ENCODE measurements around the gene NCKAP1. TPM values are rescaled to one million over a fixed set of nuclear protein-coding genes. Genes with fewer than 3 reads are reported as not detected.

The NCKAP1 gene
- total and polyA plus RNA-seq, 10 of the 15 experiments (the other 5 are each of a cell fraction or from before 2014, with no cell fraction given): 0.11 to 1.5 (median 0.52) TPM

DNA sequence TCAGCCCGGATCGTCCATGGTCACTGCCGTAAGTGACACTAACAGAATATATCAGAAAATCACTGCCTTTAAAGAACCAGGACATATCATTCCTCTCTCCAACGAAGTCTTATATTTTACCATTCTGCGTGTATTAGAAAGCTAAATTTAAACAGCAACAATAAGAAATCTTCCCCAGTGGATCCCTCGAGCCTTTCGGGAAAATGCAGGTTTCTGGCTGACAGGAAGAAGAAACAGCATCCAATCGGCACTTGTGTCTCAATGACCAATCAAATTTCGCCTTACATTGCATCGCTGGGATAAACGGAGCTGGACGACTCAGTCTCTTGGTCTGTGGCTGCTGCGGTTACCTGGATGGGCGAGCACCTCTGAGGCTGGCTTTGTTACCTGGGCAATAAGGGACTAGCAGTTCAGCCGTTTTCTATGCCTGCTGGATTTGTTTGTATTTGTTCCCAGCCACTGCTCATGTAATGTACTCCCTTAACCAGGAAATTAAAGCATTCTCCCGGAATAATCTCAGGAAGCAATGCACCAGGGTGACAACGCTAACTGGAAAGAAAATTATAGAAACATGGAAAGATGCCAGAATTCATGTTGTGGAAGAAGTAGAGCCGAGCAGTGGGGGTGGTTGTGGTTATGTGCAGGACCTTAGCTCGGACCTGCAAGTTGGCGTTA lies 40.3 kb upstream of the NCKAP1 start, which contains the start of gene DUSP19 (continued):
- TF ChIP-seq, protein P1, sequence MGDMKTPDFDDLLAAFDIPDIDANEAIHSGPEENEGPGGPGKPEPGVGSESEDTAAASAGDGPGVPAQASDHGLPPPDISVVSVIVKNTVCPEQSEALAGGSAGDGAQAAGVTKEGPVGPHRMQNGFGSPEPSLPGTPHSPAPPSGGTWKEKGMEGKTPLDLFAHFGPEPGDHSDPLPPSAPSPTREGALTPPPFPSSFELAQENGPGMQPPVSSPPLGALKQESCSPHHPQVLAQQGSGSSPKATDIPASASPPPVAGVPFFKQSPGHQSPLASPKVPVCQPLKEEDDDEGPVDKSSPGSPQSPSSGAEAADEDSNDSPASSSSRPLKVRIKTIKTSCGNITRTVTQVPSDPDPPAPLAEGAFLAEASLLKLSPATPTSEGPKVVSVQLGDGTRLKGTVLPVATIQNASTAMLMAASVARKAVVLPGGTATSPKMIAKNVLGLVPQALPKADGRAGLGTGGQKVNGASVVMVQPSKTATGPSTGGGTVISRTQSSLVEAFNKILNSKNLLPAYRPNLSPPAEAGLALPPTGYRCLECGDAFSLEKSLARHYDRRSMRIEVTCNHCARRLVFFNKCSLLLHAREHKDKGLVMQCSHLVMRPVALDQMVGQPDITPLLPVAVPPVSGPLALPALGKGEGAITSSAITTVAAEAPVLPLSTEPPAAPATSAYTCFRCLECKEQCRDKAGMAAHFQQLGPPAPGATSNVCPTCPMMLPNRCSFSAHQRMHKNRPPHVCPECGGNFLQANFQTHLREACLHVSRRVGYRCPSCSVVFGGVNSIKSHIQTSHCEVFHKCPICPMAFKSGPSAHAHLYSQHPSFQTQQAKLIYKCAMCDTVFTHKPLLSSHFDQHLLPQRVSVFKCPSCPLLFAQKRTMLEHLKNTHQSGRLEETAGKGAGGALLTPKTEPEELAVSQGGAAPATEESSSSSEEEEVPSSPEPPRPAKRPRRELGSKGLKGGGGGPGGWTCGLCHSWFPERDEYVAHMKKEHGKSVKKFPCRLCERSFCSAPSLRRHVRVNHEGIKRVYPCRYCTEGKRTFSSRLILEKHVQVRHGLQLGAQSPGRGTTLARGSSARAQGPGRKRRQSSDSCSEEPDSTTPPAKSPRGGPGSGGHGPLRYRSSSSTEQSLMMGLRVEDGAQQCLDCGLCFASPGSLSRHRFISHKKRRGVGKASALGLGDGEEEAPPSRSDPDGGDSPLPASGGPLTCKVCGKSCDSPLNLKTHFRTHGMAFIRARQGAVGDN (IDR thresholded peaks at IDR 0.05): no peak
- TF ChIP-seq BCL11A (IDR thresholded peaks at IDR 0.05; ENCODE audit: low read depth, low read length): no peak
- no peak for TF ChIP-seq SPI1 (IDR thresholded peaks at IDR 0.05; ENCODE audit: borderline replicate concordance, insufficient read depth, low read depth, low read length)
- TF ChIP-seq ZSCAN29 (IDR thresholded peaks at IDR 0.05): no peak
- TF ChIP-seq, protein P2, sequence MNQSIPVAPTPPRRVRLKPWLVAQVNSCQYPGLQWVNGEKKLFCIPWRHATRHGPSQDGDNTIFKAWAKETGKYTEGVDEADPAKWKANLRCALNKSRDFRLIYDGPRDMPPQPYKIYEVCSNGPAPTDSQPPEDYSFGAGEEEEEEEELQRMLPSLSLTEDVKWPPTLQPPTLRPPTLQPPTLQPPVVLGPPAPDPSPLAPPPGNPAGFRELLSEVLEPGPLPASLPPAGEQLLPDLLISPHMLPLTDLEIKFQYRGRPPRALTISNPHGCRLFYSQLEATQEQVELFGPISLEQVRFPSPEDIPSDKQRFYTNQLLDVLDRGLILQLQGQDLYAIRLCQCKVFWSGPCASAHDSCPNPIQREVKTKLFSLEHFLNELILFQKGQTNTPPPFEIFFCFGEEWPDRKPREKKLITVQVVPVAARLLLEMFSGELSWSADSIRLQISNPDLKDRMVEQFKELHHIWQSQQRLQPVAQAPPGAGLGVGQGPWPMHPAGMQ (IDR thresholded peaks at IDR 0.05; ENCODE audit: borderline replicate concordance): peak; percentile 22; the same call in 1 of the 2 replicates
- TF ChIP-seq ATF7 (IDR thresholded peaks at IDR 0.05; ENCODE audit: low read depth): peak; percentile 21; the same call in 1 of the 2 replicates
- no peak for TF ChIP-seq BHLHE40 (IDR thresholded peaks at IDR 0.05; ENCODE audit: borderline replicate concordance in 1 of 2, low read depth in 2 of 2, low read length in 1 of 2)
- TF ChIP-seq SUPT20H (IDR thresholded peaks at IDR 0.05; ENCODE audit: borderline replicate concordance, control insufficient read depth, low read depth, low read length): no peak
- 0 out of 2 replicates have a peak, but pooled peaks have one; percentile 46 for TF ChIP-seq TAF1 (IDR thresholded peaks at IDR 0.05; ENCODE audit: borderline replicate concordance, low read depth, low read length)
- no peak for TF ChIP-seq RCOR1 (conservative IDR thresholded peaks at IDR 0.05; ENCODE audit: low read depth, low read length)
- TF ChIP-seq USF2 (IDR thresholded peaks at IDR 0.05; ENCODE audit: borderline replicate concordance, low read depth, low read length): no peak
- TF ChIP-seq, protein P3, sequence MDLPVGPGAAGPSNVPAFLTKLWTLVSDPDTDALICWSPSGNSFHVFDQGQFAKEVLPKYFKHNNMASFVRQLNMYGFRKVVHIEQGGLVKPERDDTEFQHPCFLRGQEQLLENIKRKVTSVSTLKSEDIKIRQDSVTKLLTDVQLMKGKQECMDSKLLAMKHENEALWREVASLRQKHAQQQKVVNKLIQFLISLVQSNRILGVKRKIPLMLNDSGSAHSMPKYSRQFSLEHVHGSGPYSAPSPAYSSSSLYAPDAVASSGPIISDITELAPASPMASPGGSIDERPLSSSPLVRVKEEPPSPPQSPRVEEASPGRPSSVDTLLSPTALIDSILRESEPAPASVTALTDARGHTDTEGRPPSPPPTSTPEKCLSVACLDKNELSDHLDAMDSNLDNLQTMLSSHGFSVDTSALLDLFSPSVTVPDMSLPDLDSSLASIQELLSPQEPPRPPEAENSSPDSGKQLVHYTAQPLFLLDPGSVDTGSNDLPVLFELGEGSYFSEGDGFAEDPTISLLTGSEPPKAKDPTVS (IDR thresholded peaks at IDR 0.05; ENCODE audit: low read depth, low read length): no peak
- TF ChIP-seq FOS (IDR thresholded peaks at IDR 0.05; ENCODE audit: borderline replicate concordance, extremely low read depth, insufficient read length): peak; percentile 10
- TF ChIP-seq CREM (IDR thresholded peaks at IDR 0.05; ENCODE audit: low read depth): no peak; the same call in 1 of the 2 replicates
- no peak for TF ChIP-seq USF1 (IDR thresholded peaks at IDR 0.05; ENCODE audit: borderline replicate concordance, extremely low read length, insufficient read depth, low read depth, low read length)
- no peak for TF ChIP-seq ZBTB4 (CRISPR knock-in tag; IDR thresholded peaks at IDR 0.05)
